ENCODE results near the gene ADAMTS4.

ADAMTS4 gene

DNA sequence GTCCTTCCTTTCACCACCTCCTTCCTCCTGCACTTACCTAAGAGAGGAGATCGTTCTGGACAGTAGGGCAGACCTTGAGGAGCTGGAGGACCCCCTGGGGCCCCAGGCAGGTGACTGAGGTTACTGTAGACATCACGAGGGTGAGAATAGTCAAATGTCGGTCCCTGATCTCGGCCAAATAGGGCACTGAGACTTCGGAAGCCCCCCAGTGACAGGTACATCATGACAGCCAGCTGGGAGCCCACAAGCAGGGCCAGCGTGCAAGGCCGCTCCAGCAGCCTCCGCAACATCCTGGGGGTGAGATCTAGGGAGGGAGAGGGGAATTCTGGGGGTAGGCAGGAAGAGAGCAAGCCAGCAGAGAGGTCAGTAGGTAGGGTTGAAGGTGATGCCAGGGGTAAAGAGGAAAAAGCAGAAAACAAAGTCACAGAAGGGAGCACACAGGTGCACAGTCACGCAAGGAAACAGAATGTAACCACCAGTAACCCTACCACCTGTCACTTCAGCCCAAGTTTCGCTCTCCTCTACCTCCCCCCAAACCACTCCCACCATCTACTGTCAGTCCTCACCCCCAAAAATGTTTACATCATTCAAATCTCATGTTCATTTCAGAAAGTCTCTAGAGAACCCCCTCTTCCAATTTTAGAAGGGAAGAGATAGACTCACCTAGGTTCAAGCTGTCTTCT lies 22.9 kb downstream of the ADAMTS4 start:
- Histone ChIP-seq H3K4me1 (ENCODE audit: control insufficient read depth, low read length) (peaks cover 24% of the 10 kb centered on the region), H3K27ac (ENCODE audit: low read depth, low read length) (no peak overlapping the region), H3K36me3 (ENCODE audit: control insufficient read depth, low read length) (peaks cover 45% of the 10 kb centered on the region), H3K9me3 (ENCODE audit: control insufficient read depth, insufficient read depth, low read length) (no peaks in the 10 kb centered on the region), H3K4me3 (ENCODE audit: low read length) (peak overlapping the region; percentile 99), H4K20me1 (ENCODE audit: control insufficient read depth, insufficient read depth, low read depth, low read length) (no peaks in the 10 kb centered on the region), H3K27me3 (ENCODE audit: control insufficient read depth, low read length) (no peaks in the 10 kb centered on the region), H3K79me2 (ENCODE audit: control insufficient read depth, low read length) (peaks cover 16% of the 10 kb centered on the region), H3F3A (ENCODE audit: control insufficient read depth, insufficient read depth) (0 out of 2 replicates have a peak, but pooled peaks cover 2% of the 10 kb centered on the region), H3K9me2 (replicated peaks; ENCODE audit: control insufficient read depth, low read length) (no peaks in the 10 kb centered on the region), H3K4me2 (ENCODE audit: low read length) (peak overlapping the region; percentile 94)
- TF ChIP-seq EZH2phosphoT487 (IDR thresholded peaks at IDR 0.05; ENCODE audit: borderline replicate concordance, low read length), result no peak
- TF ChIP-seq, protein P1, sequence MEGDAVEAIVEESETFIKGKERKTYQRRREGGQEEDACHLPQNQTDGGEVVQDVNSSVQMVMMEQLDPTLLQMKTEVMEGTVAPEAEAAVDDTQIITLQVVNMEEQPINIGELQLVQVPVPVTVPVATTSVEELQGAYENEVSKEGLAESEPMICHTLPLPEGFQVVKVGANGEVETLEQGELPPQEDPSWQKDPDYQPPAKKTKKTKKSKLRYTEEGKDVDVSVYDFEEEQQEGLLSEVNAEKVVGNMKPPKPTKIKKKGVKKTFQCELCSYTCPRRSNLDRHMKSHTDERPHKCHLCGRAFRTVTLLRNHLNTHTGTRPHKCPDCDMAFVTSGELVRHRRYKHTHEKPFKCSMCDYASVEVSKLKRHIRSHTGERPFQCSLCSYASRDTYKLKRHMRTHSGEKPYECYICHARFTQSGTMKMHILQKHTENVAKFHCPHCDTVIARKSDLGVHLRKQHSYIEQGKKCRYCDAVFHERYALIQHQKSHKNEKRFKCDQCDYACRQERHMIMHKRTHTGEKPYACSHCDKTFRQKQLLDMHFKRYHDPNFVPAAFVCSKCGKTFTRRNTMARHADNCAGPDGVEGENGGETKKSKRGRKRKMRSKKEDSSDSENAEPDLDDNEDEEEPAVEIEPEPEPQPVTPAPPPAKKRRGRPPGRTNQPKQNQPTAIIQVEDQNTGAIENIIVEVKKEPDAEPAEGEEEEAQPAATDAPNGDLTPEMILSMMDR (IDR thresholded peaks at IDR 0.05; ENCODE audit: low read depth, low read length, poor library complexity, severe bottlenecking), result no peak

- Histone ChIP-seq H3K9me3 (ENCODE audit: control insufficient read depth, insufficient read depth, low read length) (no peaks in the 10 kb centered on the region), H3K79me2 (ENCODE audit: control insufficient read depth, low read length) (peaks cover 16% of the 10 kb centered on the region), H3K4me3 (ENCODE audit: low read length) (no peak overlapping the region), H3K4me1 (ENCODE audit: control insufficient read depth, low read length) (peaks cover 24% of the 10 kb centered on the region), H3K27ac (ENCODE audit: low read depth, low read length) (no peak overlapping the region), H3F3A (ENCODE audit: control insufficient read depth, insufficient read depth) (0 out of 2 replicates have a peak, but pooled peaks cover 2% of the 10 kb centered on the region), H3K4me2 (ENCODE audit: low read length) (no peak overlapping the region), H3K9me2 (replicated peaks; ENCODE audit: control insufficient read depth, low read length) (no peaks in the 10 kb centered on the region), H3K27me3 (ENCODE audit: control insufficient read depth, low read length) (no peaks in the 10 kb centered on the region), H4K20me1 (ENCODE audit: control insufficient read depth, insufficient read depth, low read depth, low read length) (no peaks in the 10 kb centered on the region), H3K36me3 (ENCODE audit: control insufficient read depth, low read length) (peaks cover 52% of the 10 kb centered on the region)
- no peak for TF ChIP-seq EZH2phosphoT487 (IDR thresholded peaks at IDR 0.05; ENCODE audit: borderline replicate concordance, low read length)
- TF ChIP-seq, protein P1 (IDR thresholded peaks at IDR 0.05; ENCODE audit: low read depth, low read length, poor library complexity, severe bottlenecking), result no peak
Measured at GRCh38 chr1:161174911-161175310, 23.9 kb downstream of the ADAMTS4 start.

GRCh38 chr1:161173711-161174110 lies 25.1 kb downstream of the ADAMTS4 start:
- Histone ChIP-seq H3K27me3 (ENCODE audit: control insufficient read depth, low read length) (no peaks in the 10 kb centered on the region), H3K4me2 (ENCODE audit: low read length) (no peak overlapping the region), H3K4me3 (ENCODE audit: low read length) (no peak overlapping the region), H3K9me3 (ENCODE audit: control insufficient read depth, insufficient read depth, low read length) (no peaks in the 10 kb centered on the region), H3F3A (ENCODE audit: control insufficient read depth, insufficient read depth) (0 out of 2 replicates have a peak, but pooled peaks cover 2% of the 10 kb centered on the region), H3K36me3 (ENCODE audit: control insufficient read depth, low read length) (peaks cover 62% of the 10 kb centered on the region), H3K79me2 (ENCODE audit: control insufficient read depth, low read length) (peaks cover 16% of the 10 kb centered on the region), H3K9me2 (replicated peaks; ENCODE audit: control insufficient read depth, low read length) (no peaks in the 10 kb centered on the region), H3K4me1 (ENCODE audit: control insufficient read depth, low read length) (peaks cover 24% of the 10 kb centered on the region), H3K27ac (ENCODE audit: low read depth, low read length) (no peak overlapping the region), H4K20me1 (ENCODE audit: control insufficient read depth, insufficient read depth, low read depth, low read length) (no peaks in the 10 kb centered on the region)
- TF ChIP-seq EZH2phosphoT487 (IDR thresholded peaks at IDR 0.05; ENCODE audit: borderline replicate concordance, low read length), result no peak
- TF ChIP-seq, protein P1 (IDR thresholded peaks at IDR 0.05; ENCODE audit: low read depth, low read length, poor library complexity, severe bottlenecking), result no peak

All from DOHH2 (cell line).